Stomach smooth muscle (tissue), 2 donors: Measurements from ENCODE around the gene BAIAP2L2.

Experiments used
- H3K27ac ChIP-seq: one replicate; pipeline ENCODE4 v1.7.0; 2013; ENCODE audit warnings: mild to moderate bottlenecking, low read length, inconsistent platforms
- H3K27me3 ChIP-seq, 2 donors: one replicate each; pipeline ENCODE4 v1.7.0; 2013; ENCODE audit warnings: low read length in 2 of 2; ENCODE audit not compliant: insufficient read depth in 2 of 2, control insufficient read depth in 1 of 2
- H3K36me3 ChIP-seq, 2 donors: one replicate each; pipeline ENCODE4 v1.7.0; 2013; ENCODE audit warnings: low read length in 2 of 2; ENCODE audit not compliant: control insufficient read depth in 2 of 2, insufficient read depth in 2 of 2
- H3K4me1 ChIP-seq: one replicate; pipeline ENCODE4 v1.7.0; 2013; ENCODE audit warnings: low read length; ENCODE audit not compliant: control insufficient read depth, insufficient read depth
- H3K4me3 ChIP-seq, 2 donors: one replicate each; pipeline ENCODE4 v1.7.0; 2013; ENCODE audit warnings: low read length in 2 of 2
- H3K9ac ChIP-seq, 2 donors: one replicate each; pipeline ENCODE4 v1.7.0; 2013; ENCODE audit warnings: low read length in 2 of 2, mild to moderate bottlenecking in 1 of 2
- H3K9me3 ChIP-seq, 2 donors: one replicate each; pipeline ENCODE4 v1.7.0; 2013; ENCODE audit warnings: low read length in 2 of 2; ENCODE audit not compliant: control insufficient read depth in 2 of 2
- donor health status: healthy.
- donor health status: Pancreatic carcinoma.

BAIAP2L2 gene

GRCh38 chr22:38139901-38140300, 29.4 kb upstream of the BAIAP2L2 start:
- Histone ChIP-seq H3K27ac (no peak overlapping the region), H3K4me1 (no peaks in the 10 kb centered on the region), H3K36me3 (peaks cover 2 to 7% of the 10 kb centered on the region in 2 donors), H3K9ac (no peak overlapping the region), H3K9me3 (no peaks in the 10 kb centered on the region), H3K27me3 (no peaks in the 10 kb centered on the region), H3K4me3 (no peak overlapping the region)

- Histone ChIP-seq H3K4me3 (no peak overlapping the region), H3K9ac (no peak overlapping the region), H3K27me3 (no peaks in the 10 kb centered on the region), H3K9me3 (no peaks in the 10 kb centered on the region), H3K4me1 (no peaks in the 10 kb centered on the region), H3K27ac (no peak overlapping the region), H3K36me3 (peaks cover 2 to 7% of the 10 kb centered on the region in 2 donors)
Observed at GRCh38 chr22:38138961-38139360, 28.5 kb upstream of the BAIAP2L2 start.

GRCh38 chr22:38137876-38138687, 27.6 kb upstream of the BAIAP2L2 start:
- H3K27me3 ChIP-seq, result no peaks in the 10 kb centered on the region
- H3K4me1 ChIP-seq, result no peaks in the 10 kb centered on the region
- H3K4me3 ChIP-seq, result no peak overlapping the region
- H3K9me3 ChIP-seq, result no peaks in the 10 kb centered on the region
- no peak overlapping the region for H3K9ac ChIP-seq
- peaks cover 2 to 11% of the 10 kb centered on the region in 2 donors for H3K36me3 ChIP-seq
- no peak overlapping the region for H3K27ac ChIP-seq

GRCh38 chr22:38136607-38137006, 26.1 kb upstream of the BAIAP2L2 start:
- peaks cover 8 to 15% of the 10 kb centered on the region in 2 donors for H3K36me3 ChIP-seq

GRCh38 chr22:38135133-38135706, 24.7 kb upstream of the BAIAP2L2 start:
- Histone ChIP-seq H3K4me1 (no peaks in the 10 kb centered on the region), H3K4me3 (no peak overlapping the region), H3K27ac (no peak overlapping the region), H3K27me3 (no peaks in the 10 kb centered on the region), H3K9me3 (no peaks in the 10 kb centered on the region), H3K9ac (no peak overlapping the region), H3K36me3 (peaks cover 8 to 13% of the 10 kb centered on the region in 2 donors)

More at GRCh38 chr22:38136607-38137006, 26.1 kb upstream of the BAIAP2L2 start:
- Histone ChIP-seq H3K27me3 (no peaks in the 10 kb centered on the region), H3K4me3 (no peak overlapping the region), H3K9ac (no peak overlapping the region), H3K4me1 (no peaks in the 10 kb centered on the region), H3K27ac (no peak overlapping the region), H3K9me3 (no peaks in the 10 kb centered on the region)

GRCh38 chr22:38133331-38133730, 22.8 kb upstream of the BAIAP2L2 start:
- no peak overlapping the region for H3K27ac ChIP-seq

GRCh38 chr22:38132794-38133193, 22.3 kb upstream of the BAIAP2L2 start:
- H3K27ac ChIP-seq, result no peak overlapping the region
- no peak overlapping the region for H3K9ac ChIP-seq
- H3K4me1 ChIP-seq, result no peaks in the 10 kb centered on the region
- H3K27me3 ChIP-seq, result no peaks in the 10 kb centered on the region
- no peak overlapping the region for H3K4me3 ChIP-seq
- H3K36me3 ChIP-seq, result peaks cover 8 to 13% of the 10 kb centered on the region in 2 donors
- no peaks in the 10 kb centered on the region for H3K9me3 ChIP-seq

More at GRCh38 chr22:38133331-38133730, 22.8 kb upstream of the BAIAP2L2 start:
- H3K4me1 ChIP-seq, result no peaks in the 10 kb centered on the region
- peaks cover 8 to 15% of the 10 kb centered on the region in 2 donors for H3K36me3 ChIP-seq
- H3K4me3 ChIP-seq, result no peak overlapping the region
- H3K9me3 ChIP-seq, result no peaks in the 10 kb centered on the region
- no peak overlapping the region for H3K9ac ChIP-seq
- H3K27me3 ChIP-seq, result no peaks in the 10 kb centered on the region

GRCh38 chr22:38132136-38132535, 21.7 kb upstream of the BAIAP2L2 start:
- no peaks in the 10 kb centered on the region for H3K9me3 ChIP-seq
- H3K36me3 ChIP-seq, result peaks cover 8 to 13% of the 10 kb centered on the region in 2 donors
- H3K27me3 ChIP-seq, result no peaks in the 10 kb centered on the region
- no peak overlapping the region for H3K9ac ChIP-seq
- H3K4me3 ChIP-seq, result no peak overlapping the region
- H3K4me1 ChIP-seq, result no peaks in the 10 kb centered on the region
- H3K27ac ChIP-seq, result no peak overlapping the region

GRCh38 chr22:38131399-38131798, 20.9 kb upstream of the BAIAP2L2 start:
- no peak overlapping the region for H3K9ac ChIP-seq
- no peaks in the 10 kb centered on the region for H3K9me3 ChIP-seq
- H3K4me1 ChIP-seq, result no peaks in the 10 kb centered on the region
- no peak overlapping the region for H3K4me3 ChIP-seq
- H3K27ac ChIP-seq, result no peak overlapping the region
- no peaks in the 10 kb centered on the region for H3K27me3 ChIP-seq
- H3K36me3 ChIP-seq, result peaks cover 8 to 13% of the 10 kb centered on the region in 2 donors

- Histone ChIP-seq H3K27me3 (no peaks in the 10 kb centered on the region), H3K9me3 (no peaks in the 10 kb centered on the region), H3K9ac (no peak overlapping the region), H3K4me1 (no peaks in the 10 kb centered on the region), H3K27ac (no peak overlapping the region), H3K36me3 (peaks cover 5 to 13% of the 10 kb centered on the region in 2 donors), H3K4me3 (no peak overlapping the region)
Observed at GRCh38 chr22:38129856-38130255, 19.4 kb upstream of the BAIAP2L2 start.

- H3K36me3 ChIP-seq, result peaks cover 5 to 13% of the 10 kb centered on the region in 2 donors
Observed at GRCh38 chr22:38129021-38129420, 18.5 kb upstream of the BAIAP2L2 start.

More at GRCh38 chr22:38129021-38129420, 18.5 kb upstream of the BAIAP2L2 start:
- H3K9ac ChIP-seq, result no peak overlapping the region
- H3K9me3 ChIP-seq, result no peaks in the 10 kb centered on the region
- H3K4me1 ChIP-seq, result no peaks in the 10 kb centered on the region
- H3K27me3 ChIP-seq, result no peaks in the 10 kb centered on the region
- H3K27ac ChIP-seq, result no peak overlapping the region
- H3K4me3 ChIP-seq, result no peak overlapping the region
